MM.1S (cell line): Measurements from ENCODE around the gene PHF12.

Experiments
- DNase-seq: peaks from one replicate; pipeline ENCODE4 v3.0.0-alpha.2; 2015
- H2AFZ ChIP-seq: fragments of 300-600 bp; sonication (generic); 2 replicates; pipeline ENCODE4 v1.6.0; 2016; ENCODE audit warnings: antibody characterized with exemption, low read length
- H3F3A ChIP-seq: fragments of 300-600 bp; sonication (generic); 2 replicates; pipeline ENCODE4 v1.6.1; 2016; ENCODE audit warnings: mild to moderate bottlenecking, antibody characterized with exemption, low read length, moderate library complexity, mixed read lengths; ENCODE audit not compliant: insufficient read depth
- H3K27ac ChIP-seq: fragments of 300-600 bp; sonication (generic); 2 replicates; pipeline ENCODE4 v1.5.1; 2016; ENCODE audit warnings: mild to moderate bottlenecking, low read length
- H3K27me3 ChIP-seq: fragments of 300-600 bp; sonication (generic); replicated peaks from 2 replicates; pipeline ENCODE4 v1.6.0; 2016; ENCODE audit warnings: low read length; ENCODE audit not compliant: insufficient read depth
- H3K36me3 ChIP-seq: fragments of 300-600 bp; sonication (generic); replicated peaks from 2 replicates; pipeline ENCODE4 v1.6.1; 2016; ENCODE audit warnings: mild to moderate bottlenecking, low read length, mixed read lengths; ENCODE audit not compliant: insufficient read depth
- H3K4me1 ChIP-seq: fragments of 300-600 bp; sonication (generic); 2 replicates; pipeline ENCODE4 v1.6.1; 2016; ENCODE audit warnings: low read length, mixed read lengths
- H3K4me2 ChIP-seq: fragments of 300-600 bp; sonication (generic); 2 replicates; pipeline ENCODE4 v1.6.0; 2016; ENCODE audit warnings: low read depth, low read length
- H3K4me3 ChIP-seq: fragments of 300-600 bp; sonication (generic); 2 replicates; pipeline ENCODE4 v1.5.1; 2016; ENCODE audit warnings: low read length, mixed read lengths
- H3K79me2 ChIP-seq: fragments of 300-600 bp; sonication (generic); 2 replicates; pipeline ENCODE4 v1.6.1; 2016; ENCODE audit warnings: mixed run types, low read length, mixed read lengths
- H3K9ac ChIP-seq: fragments of 300-600 bp; sonication (generic); 2 replicates; pipeline ENCODE4 v1.6.1; 2016; ENCODE audit warnings: low read length, mixed read lengths
- H3K9me2 ChIP-seq: fragments of 300-600 bp; sonication (generic); replicated peaks from 2 replicates; pipeline ENCODE4 v1.6.1; 2016; ENCODE audit warnings: mild to moderate bottlenecking, low read length, mixed read lengths; ENCODE audit not compliant: insufficient read depth
- H3K9me3 ChIP-seq: fragments of 300-600 bp; sonication (generic); replicated peaks from 2 replicates; pipeline ENCODE4 v1.6.1; 2016; ENCODE audit warnings: mild to moderate bottlenecking, low read length, mixed read lengths; ENCODE audit not compliant: insufficient read depth
- H4K20me1 ChIP-seq: fragments of 300-600 bp; sonication (generic); 2 replicates; pipeline ENCODE4 v1.6.1; 2016; ENCODE audit warnings: mild to moderate bottlenecking, low read length, moderate library complexity, mixed read lengths; ENCODE audit not compliant: insufficient read depth
- EZH2 ChIP-seq: fragments of 300-600 bp; sonication (generic); optimal IDR thresholded peaks from 2 replicates; pipeline ENCODE3; 2017; ENCODE audit warnings: low read depth, mild to moderate bottlenecking, antibody characterized with exemption, low read length, mixed read lengths
- EZH2phosphoT487 ChIP-seq: fragments of 300-600 bp; sonication (generic); IDR thresholded peaks from 2 replicates; pipeline ENCODE4 v1.6.1; 2018; ENCODE audit warnings: antibody characterized with exemption, low read length
- TF ChIP-seq, protein P1 (sequence below): fragments of 300-600 bp; sonication (generic); IDR thresholded peaks from 2 replicates; pipeline ENCODE4 v1.5.1; 2016; ENCODE audit warnings: antibody characterized with exemption, low read length, mixed read lengths

PHF12 gene

DNA sequence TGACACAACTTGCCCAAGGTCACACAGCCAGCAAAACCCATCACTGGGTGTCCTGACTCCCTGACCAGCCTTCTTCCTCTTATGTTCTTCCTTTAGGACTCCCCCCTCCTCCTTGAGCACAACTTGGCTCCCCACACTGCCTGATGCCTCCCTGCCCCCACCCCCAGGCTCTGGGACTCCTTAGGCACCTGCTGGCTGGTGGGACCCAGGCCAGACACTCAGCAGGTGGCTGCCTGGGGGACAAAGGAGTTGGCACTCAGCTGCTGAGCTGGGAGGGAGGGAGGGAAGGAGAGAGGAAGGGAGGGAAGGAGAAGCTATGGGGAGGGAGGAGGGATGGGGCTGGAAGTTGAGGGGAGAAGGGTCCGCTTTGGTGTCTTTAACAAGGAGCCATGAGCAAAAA lies 46.5 kb upstream of the PHF12 start:
- TF ChIP-seq, protein P1, sequence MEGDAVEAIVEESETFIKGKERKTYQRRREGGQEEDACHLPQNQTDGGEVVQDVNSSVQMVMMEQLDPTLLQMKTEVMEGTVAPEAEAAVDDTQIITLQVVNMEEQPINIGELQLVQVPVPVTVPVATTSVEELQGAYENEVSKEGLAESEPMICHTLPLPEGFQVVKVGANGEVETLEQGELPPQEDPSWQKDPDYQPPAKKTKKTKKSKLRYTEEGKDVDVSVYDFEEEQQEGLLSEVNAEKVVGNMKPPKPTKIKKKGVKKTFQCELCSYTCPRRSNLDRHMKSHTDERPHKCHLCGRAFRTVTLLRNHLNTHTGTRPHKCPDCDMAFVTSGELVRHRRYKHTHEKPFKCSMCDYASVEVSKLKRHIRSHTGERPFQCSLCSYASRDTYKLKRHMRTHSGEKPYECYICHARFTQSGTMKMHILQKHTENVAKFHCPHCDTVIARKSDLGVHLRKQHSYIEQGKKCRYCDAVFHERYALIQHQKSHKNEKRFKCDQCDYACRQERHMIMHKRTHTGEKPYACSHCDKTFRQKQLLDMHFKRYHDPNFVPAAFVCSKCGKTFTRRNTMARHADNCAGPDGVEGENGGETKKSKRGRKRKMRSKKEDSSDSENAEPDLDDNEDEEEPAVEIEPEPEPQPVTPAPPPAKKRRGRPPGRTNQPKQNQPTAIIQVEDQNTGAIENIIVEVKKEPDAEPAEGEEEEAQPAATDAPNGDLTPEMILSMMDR, result no peak
- TF ChIP-seq EZH2 (no peak), EZH2phosphoT487 (no peak)
- DNase-seq, result no peak
- Histone ChIP-seq H3K79me2 (no peaks in the 10 kb centered on the region), H3K4me3 (no peak overlapping the region), H3K27me3 (peaks cover 7% of the 10 kb centered on the region; the same call in 1 of the 2 replicates), H3K36me3 (no peaks in the 10 kb centered on the region), H2AFZ (no peak overlapping the region), H3K27ac (no peak overlapping the region), H3F3A (no peaks in the 10 kb centered on the region), H3K9me3 (no peaks in the 10 kb centered on the region), H3K9ac (no peak overlapping the region), H3K9me2 (no peaks in the 10 kb centered on the region), H4K20me1 (no peaks in the 10 kb centered on the region), H3K4me1 (no peaks in the 10 kb centered on the region), H3K4me2 (no peak overlapping the region)

DNA sequence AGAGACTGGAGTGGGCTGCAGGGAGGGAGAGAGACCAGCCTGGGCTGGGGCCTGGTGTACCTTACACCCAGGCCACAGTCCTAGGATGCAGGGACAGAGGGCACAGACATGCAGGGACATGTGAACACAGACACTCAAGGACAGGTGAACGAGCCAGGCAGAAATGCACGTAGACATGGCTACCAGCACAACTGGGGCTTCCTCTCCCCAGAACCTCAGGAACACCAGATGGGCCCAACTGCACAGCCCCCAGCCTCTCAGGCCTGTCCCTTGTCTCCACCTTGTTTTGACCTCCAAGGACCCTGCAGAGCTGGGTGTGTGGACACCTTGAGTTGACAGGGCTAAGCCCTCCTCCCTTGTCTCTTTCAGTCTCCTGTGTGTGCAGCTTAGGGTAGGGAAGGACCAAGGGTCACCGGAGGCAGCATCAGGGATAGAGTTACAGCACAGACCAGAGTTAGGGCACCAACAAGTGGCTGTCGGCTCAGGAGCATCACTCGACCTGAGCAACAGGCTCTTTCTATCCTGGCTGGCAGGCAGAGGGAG lies 45.3 kb upstream of the PHF12 start:
- no peaks in the 10 kb centered on the region; the same call in 1 of the 2 replicates for H3K27me3 ChIP-seq
- H3K9ac ChIP-seq, result no peak overlapping the region
- no peaks in the 10 kb centered on the region for H3K4me1 ChIP-seq
- no peaks in the 10 kb centered on the region for H3K9me3 ChIP-seq
- no peaks in the 10 kb centered on the region for H4K20me1 ChIP-seq
- H3K27ac ChIP-seq, result no peak overlapping the region
- H3K4me3 ChIP-seq, result no peak overlapping the region
- H2AFZ ChIP-seq, result no peak overlapping the region
- no peak overlapping the region for H3K4me2 ChIP-seq
- no peaks in the 10 kb centered on the region for H3K9me2 ChIP-seq
- TF ChIP-seq EZH2phosphoT487 (no peak), EZH2 (no peak)
- H3K79me2 ChIP-seq, result no peaks in the 10 kb centered on the region
- no peaks in the 10 kb centered on the region for H3F3A ChIP-seq
- DNase-seq, result no peak
- H3K36me3 ChIP-seq, result no peaks in the 10 kb centered on the region

DNA sequence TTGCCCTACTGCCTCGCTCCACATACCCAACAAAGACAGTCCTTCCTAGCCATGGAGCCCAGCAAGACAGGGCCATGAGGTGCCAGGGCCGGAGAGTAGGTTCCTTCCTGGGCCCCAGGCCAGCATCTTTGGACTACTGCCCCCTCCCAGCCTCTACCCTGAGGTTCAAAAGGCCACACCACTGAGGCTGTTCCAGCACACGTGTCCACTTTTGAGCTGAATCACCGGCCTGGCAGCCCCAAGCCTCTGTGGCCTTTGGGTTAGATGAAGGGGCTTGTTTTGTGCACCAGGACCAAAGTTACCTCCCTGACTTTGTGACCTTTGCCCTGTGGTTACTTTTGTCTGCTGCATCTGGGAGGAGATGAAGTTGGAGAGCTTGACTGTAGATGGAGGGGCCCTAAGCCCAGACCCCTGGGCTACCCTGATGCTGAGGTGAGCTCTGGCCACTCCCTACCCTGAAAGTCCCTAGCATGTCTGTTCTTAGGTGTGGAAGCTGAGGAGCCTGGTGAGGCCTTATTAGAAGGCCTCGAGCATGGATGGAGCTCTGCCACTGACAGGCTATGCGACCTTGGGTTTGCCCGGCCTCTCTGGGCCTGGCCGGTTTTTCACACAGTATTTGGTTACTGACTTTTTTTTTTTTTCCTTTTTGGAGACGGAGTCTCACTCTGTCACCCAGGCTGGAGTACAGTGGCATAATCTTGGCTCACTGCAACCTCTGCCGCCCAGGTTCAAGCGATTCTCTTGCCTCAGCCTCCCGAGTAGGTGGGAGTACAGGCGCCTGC lies 42.5 kb upstream of the PHF12 start:
- Histone ChIP-seq H3K79me2 (no peaks in the 10 kb centered on the region), H3K4me1 (no peaks in the 10 kb centered on the region), H3K4me3 (no peak overlapping the region), H3K27me3 (no peaks in the 10 kb centered on the region), H3K4me2 (no peak overlapping the region), H4K20me1 (no peaks in the 10 kb centered on the region), H3F3A (no peaks in the 10 kb centered on the region), H2AFZ (no peak overlapping the region), H3K9ac (no peak overlapping the region), H3K27ac (no peak overlapping the region), H3K9me3 (no peaks in the 10 kb centered on the region), H3K36me3 (no peaks in the 10 kb centered on the region), H3K9me2 (no peaks in the 10 kb centered on the region)
- no peak for DNase-seq
- TF ChIP-seq EZH2phosphoT487 (no peak), EZH2 (no peak)
- TF ChIP-seq, protein P1, result no peak
